ENCODE measurements around the gene EEIG2.

The EEIG2 gene

DNA sequence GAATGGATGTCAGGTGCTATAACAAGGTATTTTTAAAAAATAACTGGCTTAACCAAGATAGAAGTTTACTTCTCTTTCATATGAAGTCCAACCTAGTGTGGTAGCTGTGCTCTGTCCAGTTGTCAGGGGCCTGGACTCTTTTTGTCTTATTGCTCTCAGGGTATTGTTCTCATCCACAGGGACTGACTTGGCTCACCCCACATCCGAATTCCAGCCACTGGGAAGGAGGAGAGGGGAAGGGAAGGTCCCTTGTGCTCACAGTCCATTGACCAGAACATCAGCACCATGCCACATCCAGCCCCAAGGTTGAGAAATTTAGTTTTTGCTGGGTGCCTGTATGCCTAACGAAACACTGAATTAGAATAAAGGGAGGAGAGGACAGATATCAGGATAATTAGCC lies 8.7 kb downstream of the EEIG2 start:
- H3K4me3 ChIP-seq (ENCODE audit: control insufficient read depth, low read depth, low read length) = no peak overlapping the region
- no peak for TF ChIP-seq CTCF (conservative IDR thresholded peaks at IDR 0.05; ENCODE audit: control insufficient read depth, insufficient read depth, low read depth, low read length)
- DNase-seq (ENCODE audit: low read depth) = no peak

DNA sequence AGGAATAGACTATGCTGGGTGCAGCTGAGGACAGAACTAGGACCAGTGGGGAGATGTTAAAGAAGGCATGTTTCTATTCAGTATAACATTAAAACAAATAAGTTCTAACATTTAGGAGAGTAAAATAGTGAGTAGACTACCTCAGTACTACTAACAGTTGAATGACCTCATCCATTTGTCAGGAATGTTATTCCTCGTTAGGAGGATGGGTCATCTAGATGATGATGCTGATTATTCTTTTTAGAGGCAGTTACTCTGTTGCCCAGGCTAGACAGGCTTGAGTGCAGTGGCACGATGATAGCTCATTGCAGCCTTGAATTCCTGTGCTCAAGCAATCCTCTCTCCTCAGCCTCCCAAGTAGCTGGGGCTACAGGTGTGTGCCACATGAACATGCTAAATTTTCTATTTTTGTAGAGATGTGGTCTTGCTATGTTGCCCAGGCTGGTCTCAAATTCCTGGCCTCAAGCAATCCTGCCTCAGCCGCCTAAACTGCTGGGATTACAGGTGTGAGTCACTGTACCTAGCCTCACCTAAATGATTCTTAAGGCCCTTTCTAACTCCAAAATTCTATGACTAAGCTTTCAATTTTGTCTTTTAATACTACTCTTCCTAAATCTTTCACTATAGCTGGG lies 9.3 kb downstream of the EEIG2 start:
- DNase-seq (ENCODE audit: low read depth) = no peak
- no peak overlapping the region for H3K4me3 ChIP-seq (ENCODE audit: control insufficient read depth, low read depth, low read length)
- TF ChIP-seq CTCF (conservative IDR thresholded peaks at IDR 0.05; ENCODE audit: control insufficient read depth, insufficient read depth, low read depth, low read length) = no peak

DNA sequence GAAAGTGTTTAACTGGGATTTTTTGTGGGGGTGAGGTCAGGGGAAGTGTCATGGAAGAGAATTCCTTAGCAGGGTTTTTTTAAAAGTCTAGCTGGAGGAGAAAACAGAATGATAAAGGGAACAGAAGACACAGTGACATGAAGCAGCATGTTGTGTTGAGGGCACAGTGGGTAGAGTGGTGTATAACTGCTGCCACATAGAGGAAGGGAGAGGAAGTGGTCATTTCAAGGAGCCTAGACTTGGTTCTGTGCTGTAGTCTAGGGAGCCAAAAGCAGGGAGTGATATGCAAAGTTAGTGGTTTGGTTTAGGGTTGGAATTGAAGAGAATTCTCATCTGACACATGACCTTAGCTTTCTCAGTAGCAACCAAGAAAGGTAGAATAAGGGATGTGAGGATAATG lies 10.2 kb downstream of the EEIG2 start:
- peak; percentile 51 for TF ChIP-seq CTCF (conservative IDR thresholded peaks at IDR 0.05; ENCODE audit: control insufficient read depth, insufficient read depth, low read depth, low read length)
- no peak for DNase-seq (ENCODE audit: low read depth)
- H3K4me3 ChIP-seq (ENCODE audit: control insufficient read depth, low read depth, low read length) = no peak overlapping the region

DNA sequence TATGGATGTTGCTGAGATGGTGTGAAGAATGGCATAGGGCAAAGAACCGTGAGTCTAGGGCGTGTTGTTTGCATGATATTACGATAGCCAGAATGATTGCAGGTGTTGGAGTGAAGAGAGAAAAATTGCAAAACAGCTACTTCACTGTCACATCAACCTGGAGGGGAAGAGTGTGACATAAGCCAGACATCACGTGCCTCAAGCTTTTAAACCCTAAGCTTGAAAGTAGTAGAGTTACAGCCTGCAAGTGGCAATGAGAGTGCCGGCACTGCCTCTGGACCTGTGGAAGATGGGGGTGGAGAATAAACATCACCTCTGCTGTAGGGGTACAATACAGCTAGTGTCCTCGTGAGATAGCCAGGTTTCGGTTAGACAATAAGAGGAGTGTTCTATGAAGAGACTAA lies 11.1 kb downstream of the EEIG2 start:
- no peak for TF ChIP-seq CTCF (conservative IDR thresholded peaks at IDR 0.05; ENCODE audit: control insufficient read depth, insufficient read depth, low read depth, low read length)
- DNase-seq (ENCODE audit: low read depth) = no peak
- no peak overlapping the region for H3K4me3 ChIP-seq (ENCODE audit: control insufficient read depth, low read depth, low read length)

DNA sequence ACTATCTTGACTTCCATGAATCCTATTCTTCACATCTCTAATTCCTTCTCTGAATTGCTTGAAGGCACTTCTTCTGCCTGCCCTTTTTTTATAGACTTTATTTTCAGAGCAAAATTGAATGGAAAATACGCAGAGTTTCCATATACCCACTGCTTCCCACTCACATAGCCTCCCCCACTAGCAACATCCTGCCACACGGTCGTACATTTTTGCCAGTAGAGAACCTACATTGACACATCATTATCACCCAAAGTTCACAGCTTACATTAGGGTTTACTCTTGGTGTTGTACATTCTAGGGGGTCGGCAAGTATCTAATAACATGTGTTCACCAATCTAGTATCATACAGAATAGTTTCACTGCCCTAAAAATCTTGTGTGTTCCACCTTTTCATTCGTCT lies 12.3 kb downstream of the EEIG2 start:
- no peak overlapping the region for H3K4me3 ChIP-seq (ENCODE audit: control insufficient read depth, low read depth, low read length)
- DNase-seq (ENCODE audit: low read depth) = no peak
- TF ChIP-seq CTCF (conservative IDR thresholded peaks at IDR 0.05; ENCODE audit: control insufficient read depth, insufficient read depth, low read depth, low read length) = no peak

- TF ChIP-seq CTCF (conservative IDR thresholded peaks at IDR 0.05; ENCODE audit: control insufficient read depth, insufficient read depth, low read depth, low read length) = no peak
- DNase-seq (ENCODE audit: low read depth) = no peak
- no peak overlapping the region for H3K4me3 ChIP-seq (ENCODE audit: control insufficient read depth, low read depth, low read length)
Measured at GRCh38 chr1:108573183-108573582, 13.3 kb downstream of the EEIG2 start.

DNA sequence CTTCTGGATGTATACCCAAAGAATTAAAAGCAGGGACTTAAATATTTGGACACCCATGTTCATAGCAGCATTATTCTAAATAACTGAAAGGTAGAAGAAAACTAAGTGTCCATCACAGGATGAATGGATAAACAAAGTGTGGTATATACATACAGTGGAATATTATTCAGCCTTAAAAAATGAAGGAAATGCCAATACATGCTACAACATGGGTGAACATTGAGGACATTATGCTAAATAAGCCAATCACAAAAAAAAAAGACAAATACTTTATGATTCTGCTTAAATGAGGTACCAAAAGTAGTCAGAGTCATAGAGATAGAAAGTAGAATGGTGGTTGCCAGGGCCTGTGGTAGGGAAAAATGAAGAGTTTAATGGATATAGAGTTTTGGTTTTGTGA lies 14.1 kb downstream of the EEIG2 start:
- DNase-seq (ENCODE audit: low read depth) = no peak
- TF ChIP-seq CTCF (conservative IDR thresholded peaks at IDR 0.05; ENCODE audit: control insufficient read depth, insufficient read depth, low read depth, low read length) = no peak
- no peak overlapping the region for H3K4me3 ChIP-seq (ENCODE audit: control insufficient read depth, low read depth, low read length)
